VCaP (cell line): ENCODE measurements around the gene COL20A1.

Source experiments
- H3K27ac ChIP-seq: fragments of 450-650 bp; 2 replicates; pipeline ENCODE4 v1.5.1; 2017
- CTCF ChIP-seq: fragments of 450-650 bp; conservative IDR thresholded peaks from 2 replicates; pipeline ENCODE4 v1.5.1; 2017; ENCODE audit warnings: mild to moderate bottlenecking, moderate library complexity

COL20A1 gene

GRCh38 chr20:63317601-63318291 is 24.8 kb downstream of the COL20A1 start:
- no peak overlapping the region for H3K27ac ChIP-seq
- TF ChIP-seq CTCF, result no peak

- no peak overlapping the region for H3K27ac ChIP-seq
- no peak for TF ChIP-seq CTCF
Measured at GRCh38 chr20:63318391-63319163, 25.6 kb downstream of the COL20A1 start.

- no peak for TF ChIP-seq CTCF
Measured at GRCh38 chr20:63319164-63320040, 26.4 kb downstream of the COL20A1 start.

GRCh38 chr20:63320041-63320511 is 27.1 kb downstream of the COL20A1 start:
- no peak overlapping the region for H3K27ac ChIP-seq
- TF ChIP-seq CTCF, result no peak

More at GRCh38 chr20:63319164-63320040, 26.4 kb downstream of the COL20A1 start:
- H3K27ac ChIP-seq, result no peak overlapping the region

- TF ChIP-seq CTCF, result no peak
- no peak overlapping the region for H3K27ac ChIP-seq
Measured at GRCh38 chr20:63320616-63321147, 27.7 kb downstream of the COL20A1 start.

- H3K27ac ChIP-seq, result no peak overlapping the region
- TF ChIP-seq CTCF, result no peak
Measured at GRCh38 chr20:63321148-63321831, 28.3 kb downstream of the COL20A1 start.
